Measurements from ENCODE around the gene CRTC1.

- no peak for TF ChIP-seq SP1 (CRISPR knock-in tag; conservative IDR thresholded peaks at IDR 0.05)
- TF ChIP-seq USF2 (CRISPR knock-in tag; IDR thresholded peaks at IDR 0.05): no peak
- TF ChIP-seq CTCF (IDR thresholded peaks at IDR 0.05): no peak
- TF ChIP-seq NFATC4 (CRISPR knock-in tag; IDR thresholded peaks at IDR 0.05): no peak
- no peak for TF ChIP-seq TCF7 (CRISPR knock-in tag; IDR thresholded peaks at IDR 0.05; ENCODE audit: low read depth)
Measured at GRCh38 chr19:18647371-18647767, 36.1 kb upstream of the CRTC1 start.
